GM12878 (cell line): Measurements from ENCODE around the gene SPAG9.

Experiments
- POLR2A ChIP-seq: IDR thresholded peaks from 2 replicates; pipeline ENCODE4 v1.6.1; 2011; ENCODE audit warnings: low read depth, mild to moderate bottlenecking, low read length
- STAT1 ChIP-seq: fragments of 450-650 bp; conservative IDR thresholded peaks from 2 replicates; pipeline ENCODE4 v1.6.1; 2014; ENCODE audit warnings: antibody characterized with exemption, mild to moderate bottlenecking

- TF ChIP-seq STAT1 (no peak), POLR2A (no peak)
These were observed 175.6 kb downstream of the SPAG9 start for GRCh38 chr17:50944902-50945720.
